ENCODE data around the gene CPB2.

CPB2 gene

DNA sequence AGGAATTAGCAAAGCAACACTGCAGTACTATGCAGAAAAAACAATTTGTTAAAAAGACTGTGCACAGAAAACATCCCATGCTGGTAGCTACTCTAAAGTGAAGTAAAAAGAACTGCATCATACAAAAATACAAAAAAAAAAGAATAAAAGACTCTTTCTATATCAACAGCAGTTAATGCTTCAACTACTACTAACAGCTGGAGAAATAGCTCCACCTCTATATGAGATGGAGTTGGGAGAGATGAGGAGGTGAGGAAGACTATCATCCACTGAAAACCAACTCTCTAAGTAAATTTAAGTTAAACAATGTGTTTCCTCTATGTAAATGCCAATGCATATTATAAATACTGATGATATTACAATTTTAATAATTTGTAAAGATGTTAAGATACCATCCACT lies 54.1 kb downstream of the CPB2 start:
- no peak for DNase-seq (ENCODE audit: low read depth)

DNA sequence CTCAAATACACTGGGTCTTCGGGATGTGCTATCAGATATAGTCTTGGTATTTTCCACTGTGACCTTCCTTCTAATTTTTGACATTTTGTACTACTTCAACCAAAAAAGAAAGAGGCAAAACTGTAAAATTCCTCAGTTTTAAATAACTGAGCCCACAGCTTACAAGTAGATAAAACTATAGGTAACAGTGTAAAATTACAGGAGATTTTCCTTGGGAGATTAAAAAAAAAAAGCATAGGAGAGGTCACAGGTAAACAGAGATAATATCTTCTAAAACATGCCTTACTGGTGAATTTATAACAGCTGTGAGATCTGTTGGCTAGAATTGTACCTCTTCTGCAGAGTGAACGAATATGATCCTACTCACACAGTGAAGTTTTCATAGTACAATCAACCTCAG lies 59.4 kb downstream of the CPB2 start:
- no peak for DNase-seq (ENCODE audit: low read depth)

DNA sequence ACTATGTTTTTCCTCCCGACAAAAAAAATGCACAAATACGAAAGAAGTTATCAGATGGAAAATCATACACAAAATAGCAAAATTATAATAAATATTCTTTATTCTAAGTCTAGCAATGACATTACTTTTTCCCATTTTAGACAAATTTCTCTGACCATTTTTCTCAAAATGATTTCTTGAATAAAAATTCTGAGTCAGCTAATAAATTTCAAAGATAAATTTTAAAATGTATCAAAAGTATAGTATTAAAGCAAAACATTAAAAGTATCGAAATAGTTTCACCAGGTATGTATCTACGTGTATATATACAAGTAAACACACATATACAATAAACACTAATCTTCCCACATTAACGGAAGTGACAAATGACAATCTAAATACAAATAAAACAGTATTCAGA lies 61.2 kb downstream of the CPB2 start:
- no peak for DNase-seq (ENCODE audit: low read depth)

DNA sequence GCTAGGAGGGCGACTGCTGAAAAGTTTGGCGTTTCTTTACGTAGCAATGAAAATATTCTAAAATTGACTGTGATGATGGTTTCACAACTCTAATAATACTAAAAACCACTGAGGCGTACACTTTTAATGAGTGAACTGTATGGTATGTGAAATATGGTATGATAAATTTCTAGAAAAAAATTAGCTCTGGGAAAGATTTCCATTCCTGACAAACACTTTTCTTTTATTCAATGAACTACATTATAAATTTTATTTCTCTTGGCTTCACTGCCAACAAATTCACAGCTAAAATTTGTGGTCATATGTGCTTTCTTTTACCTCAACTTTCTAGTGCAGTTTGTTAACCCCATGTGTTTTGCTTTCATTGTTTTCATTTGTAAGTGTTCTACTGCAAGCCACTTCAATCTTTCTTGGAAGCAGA lies 63.4 kb downstream of the CPB2 start:
- no peak for DNase-seq (ENCODE audit: low read depth)

DNA sequence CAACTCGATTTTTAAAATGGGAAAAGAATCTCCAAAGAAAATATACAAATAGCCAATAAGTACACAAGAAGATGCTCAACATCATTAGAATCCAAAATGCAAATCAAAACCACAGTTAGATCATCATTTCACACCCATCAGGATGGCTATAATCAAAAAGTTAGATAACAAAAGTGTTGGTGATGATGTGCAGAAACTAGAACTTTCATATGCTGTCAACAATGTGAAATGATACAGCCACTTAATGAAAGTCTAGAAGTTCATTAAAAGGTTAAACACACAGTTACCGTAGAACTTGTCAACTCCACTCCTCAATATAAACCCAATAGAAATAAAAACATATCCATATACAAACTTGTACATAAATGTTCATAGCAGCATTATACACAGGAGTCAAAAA lies 64.1 kb downstream of the CPB2 start:
- DNase-seq (ENCODE audit: low read depth), result no peak

DNA sequence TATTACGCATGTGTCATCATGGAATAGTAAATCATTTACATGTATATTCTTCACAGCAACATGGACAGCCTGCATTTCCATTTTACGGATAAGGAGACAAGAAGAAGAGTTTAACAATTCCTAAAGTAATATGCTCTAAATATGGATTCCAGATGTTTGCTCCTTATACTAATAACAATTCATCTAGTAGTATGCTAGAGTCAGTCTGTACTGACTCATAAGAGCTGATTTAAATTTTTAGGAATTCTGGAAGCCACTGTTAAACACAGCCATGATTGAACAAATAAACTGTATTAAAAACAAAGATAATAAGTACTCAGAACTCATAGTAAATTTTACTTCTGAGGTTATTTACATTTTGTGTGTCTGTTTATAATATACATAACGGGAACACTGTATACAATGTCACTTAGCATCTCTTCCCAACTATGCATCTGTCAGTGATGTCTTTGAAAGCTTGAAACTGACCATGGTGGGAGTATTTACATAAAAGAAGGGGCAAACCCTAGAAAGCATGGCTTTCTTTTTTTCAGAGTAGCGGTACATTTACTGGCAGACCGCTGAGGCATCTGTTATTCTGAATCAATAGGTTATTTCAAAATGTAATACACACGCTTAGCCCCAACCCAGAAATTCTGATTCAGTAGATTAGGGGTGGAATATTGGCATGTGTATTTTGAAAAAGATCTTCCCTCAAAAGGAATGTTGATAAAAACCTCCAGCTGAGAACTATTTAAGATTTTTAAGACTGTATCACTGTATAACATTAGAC lies 65.2 kb downstream of the CPB2 start:
- no peak for DNase-seq (ENCODE audit: low read depth)

DNA sequence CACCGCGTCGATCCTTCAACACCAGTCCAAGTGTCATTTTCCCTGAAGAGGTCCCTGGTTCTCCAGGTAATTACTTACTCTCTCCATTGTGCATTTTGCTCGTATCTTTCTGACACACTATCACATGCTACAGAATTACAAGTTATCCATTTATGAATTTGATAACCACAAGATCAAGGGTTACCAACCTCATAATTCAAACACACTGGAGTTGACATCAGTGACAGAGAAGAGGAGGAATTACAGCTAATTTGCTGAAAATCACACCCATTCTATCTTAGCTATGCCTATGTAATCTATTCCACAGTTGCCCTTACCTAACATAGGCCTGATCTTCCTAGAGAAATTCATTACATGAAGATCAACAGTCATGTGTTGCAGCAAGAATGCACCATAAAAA lies 66.5 kb downstream of the CPB2 start:
- DNase-seq (ENCODE audit: low read depth), result no peak

DNA sequence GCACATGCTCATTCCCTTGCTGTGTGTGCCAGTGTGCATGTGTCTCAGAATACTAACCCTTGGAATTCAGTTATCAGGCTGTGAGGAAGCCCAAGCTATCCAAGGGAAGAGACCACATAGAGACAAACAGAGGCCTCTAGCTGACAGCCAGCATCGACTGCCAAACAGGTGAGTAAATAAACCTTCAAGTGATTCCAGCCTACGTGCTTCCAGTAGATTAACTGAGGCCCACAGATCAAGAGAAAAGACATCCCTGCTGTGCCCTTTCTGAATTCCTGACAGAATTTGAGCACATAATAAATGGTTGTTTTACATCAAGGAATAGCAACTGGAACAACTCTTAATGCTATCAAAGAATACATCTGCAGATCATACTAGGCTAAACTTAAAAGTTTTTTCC lies 69.8 kb downstream of the CPB2 start:
- DNase-seq (ENCODE audit: low read depth), result no peak

DNA sequence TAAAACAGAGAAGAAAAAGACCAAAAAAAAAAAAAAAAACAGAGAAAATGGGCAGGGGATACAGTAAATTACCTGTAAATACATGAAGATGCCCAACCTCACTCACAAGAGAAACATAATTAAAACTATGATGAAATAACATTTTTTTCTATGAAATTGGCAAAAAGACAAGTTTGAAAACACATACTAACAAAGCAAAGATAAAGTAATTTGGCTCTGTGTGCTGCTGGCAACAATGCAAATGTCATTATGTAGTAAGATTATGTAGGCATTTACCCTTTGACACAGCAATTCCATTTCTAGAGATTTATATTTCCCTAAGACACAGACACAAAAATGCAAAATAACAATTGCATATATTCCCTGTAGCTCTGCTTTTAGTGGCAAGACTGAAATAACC lies 72.5 kb downstream of the CPB2 start:
- no peak for DNase-seq (ENCODE audit: low read depth)

DNA sequence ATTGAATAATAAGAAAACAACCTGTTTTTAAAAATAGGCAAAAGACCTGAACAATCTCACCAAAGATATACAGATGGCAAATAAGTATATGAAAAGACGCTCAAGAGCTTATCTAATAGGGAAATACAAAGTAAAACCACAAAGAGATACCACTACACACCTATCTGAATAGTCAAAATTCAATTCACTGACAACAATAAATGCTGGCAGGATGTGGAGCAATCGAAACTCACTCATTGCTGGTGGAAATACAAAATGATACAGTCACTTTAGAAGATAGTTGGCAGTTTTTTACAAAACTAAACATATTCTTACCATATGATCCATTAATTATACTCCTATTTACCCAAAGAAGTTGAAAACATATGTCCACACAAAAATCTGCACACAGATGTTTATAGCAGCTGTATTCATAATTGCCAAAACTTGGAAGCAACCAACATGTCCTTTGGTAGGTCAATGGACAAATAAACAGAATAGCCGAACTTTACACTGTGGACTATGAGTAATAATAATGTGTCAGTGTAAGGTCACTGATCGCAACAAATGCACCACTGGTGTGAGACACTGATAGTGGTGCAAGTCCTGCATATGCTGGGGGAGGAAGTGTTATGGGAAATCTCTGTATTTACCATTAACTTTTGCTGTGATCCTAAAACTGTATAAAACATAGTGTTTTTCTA lies 73.1 kb downstream of the CPB2 start:
- DNase-seq (ENCODE audit: low read depth), result no peak

DNA sequence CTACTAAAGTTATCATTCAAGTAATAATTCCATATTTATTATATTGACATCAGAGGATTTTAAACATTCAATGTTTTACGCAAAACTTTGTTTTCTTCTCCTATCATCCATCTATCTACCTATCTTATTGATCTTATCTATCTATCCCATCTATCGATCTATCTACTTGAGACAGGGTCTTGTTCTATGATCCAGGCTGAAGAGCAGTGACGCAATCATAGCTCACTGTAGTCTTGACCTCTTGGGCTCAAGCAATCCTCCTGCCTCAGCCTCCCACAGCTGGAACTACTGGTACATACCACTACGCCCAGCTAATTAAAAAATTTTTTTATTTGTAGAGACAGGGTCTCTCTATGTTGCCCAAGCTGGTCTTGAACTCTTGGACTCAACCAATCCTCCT lies 79.7 kb downstream of the CPB2 start:
- no peak for DNase-seq (ENCODE audit: low read depth)

DNA sequence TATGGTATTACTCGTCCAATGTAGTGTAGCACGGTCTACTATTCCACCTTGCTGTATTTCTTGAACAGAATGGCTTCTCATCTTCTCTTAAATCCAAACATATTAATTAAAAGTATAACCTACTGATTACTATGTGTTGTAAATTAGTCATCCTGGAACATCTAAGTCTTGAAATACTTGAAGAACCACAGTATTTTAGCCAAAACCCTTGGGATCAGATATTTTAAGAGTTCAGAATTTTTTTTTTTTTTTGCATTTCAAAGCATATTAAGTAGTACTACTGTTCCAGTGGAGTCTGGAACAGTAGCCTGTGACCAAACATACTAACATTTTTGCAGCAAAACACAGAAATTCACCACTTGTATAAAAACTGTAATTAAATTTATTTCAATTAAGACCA lies 82.4 kb downstream of the CPB2 start:
- DNase-seq (ENCODE audit: low read depth), result no peak

DNA sequence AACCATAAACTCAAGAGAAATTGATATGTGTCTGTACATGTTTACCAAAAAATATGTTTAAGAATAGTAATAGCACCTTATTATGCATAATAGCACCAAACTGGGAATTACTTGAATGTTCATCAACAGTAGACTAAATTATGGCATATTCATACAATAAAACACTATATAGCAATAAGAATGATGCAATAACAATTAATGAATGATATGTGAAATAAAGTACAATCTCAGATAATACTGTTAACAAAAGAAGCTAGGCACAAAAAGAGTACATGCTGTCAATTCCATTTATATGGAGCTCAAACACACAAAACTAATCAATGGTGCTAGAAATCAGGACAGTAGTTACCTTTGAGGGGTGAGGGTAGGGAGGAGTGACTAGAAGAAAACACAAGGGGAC lies 88.6 kb downstream of the CPB2 start:
- no peak for DNase-seq (ENCODE audit: low read depth)

DNA sequence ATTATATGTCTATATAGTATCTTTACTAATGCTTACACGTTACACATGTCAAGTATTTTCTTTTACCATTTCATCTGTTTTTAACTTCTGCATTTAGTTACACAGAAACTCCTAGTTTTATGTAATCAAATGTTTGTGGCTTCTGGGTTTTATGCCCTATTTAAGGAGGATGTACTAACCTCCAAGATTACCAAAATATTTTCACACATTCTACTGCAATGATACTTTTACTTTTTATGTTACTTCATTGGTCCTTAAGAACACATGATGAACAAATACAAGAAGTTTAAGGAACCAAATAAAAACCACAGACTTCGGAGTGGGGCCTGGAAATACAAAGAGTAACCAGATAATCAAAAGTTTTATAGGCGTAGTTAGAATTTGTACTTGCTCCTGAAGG lies 89.5 kb downstream of the CPB2 start:
- DNase-seq (ENCODE audit: low read depth), result no peak

DNA sequence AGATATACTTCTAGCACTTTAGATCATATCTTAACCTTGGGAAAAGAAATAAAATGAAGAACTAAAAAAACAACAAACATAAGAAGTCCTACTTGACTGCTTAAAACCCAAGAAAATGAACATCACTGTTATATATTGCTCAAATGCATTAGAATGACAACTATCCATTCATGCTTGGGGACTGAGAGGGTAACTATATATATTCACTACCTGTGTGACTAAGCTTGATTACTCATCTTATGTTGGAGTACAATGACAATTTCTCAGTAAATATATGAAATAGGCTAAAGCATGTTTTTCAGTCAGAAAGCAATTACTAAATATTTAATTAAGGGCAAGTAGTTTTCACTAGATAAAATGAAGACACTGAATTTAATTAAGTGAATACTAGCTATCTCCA lies 92.4 kb downstream of the CPB2 start:
- DNase-seq (ENCODE audit: low read depth), result no peak

DNA sequence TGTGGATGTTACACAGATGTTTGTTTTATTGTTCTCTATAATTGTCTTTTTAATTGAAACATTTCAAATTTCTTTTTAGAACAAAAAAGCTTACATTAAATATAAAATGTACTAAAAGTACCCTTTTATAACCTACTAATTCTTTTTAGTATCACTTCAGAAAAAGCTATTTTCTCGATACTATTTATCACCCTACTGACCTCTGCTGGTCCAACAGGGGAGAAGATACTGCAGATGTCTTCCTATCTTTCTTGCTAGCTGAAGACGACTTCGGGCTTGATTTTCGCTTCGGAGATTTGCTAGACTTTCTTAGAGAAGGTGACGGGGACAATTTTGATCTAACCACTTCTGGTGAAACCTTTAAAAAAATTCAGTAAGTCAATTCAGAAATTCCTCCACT lies 94.7 kb downstream of the CPB2 start:
- DNase-seq (ENCODE audit: low read depth), result no peak

DNA sequence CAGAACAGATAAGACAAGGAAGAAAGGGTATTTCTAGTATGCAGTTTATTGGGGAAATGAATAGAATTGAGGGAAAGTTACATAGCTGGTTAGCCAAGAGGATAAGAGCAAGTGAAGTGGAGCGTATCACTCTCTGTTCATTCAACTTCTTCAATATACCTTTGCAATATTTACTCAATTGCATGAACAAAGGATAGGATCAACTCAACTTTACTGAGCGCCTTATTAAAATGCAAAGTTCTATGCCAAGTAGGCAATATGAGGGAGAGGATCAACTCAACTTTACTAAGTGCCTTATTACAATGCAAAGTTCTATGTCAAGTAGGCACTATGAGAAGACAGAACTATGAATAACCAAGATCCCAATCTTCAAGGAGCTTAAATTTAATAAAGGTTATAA lies 96.2 kb downstream of the CPB2 start:
- no peak for DNase-seq (ENCODE audit: low read depth)

DNA sequence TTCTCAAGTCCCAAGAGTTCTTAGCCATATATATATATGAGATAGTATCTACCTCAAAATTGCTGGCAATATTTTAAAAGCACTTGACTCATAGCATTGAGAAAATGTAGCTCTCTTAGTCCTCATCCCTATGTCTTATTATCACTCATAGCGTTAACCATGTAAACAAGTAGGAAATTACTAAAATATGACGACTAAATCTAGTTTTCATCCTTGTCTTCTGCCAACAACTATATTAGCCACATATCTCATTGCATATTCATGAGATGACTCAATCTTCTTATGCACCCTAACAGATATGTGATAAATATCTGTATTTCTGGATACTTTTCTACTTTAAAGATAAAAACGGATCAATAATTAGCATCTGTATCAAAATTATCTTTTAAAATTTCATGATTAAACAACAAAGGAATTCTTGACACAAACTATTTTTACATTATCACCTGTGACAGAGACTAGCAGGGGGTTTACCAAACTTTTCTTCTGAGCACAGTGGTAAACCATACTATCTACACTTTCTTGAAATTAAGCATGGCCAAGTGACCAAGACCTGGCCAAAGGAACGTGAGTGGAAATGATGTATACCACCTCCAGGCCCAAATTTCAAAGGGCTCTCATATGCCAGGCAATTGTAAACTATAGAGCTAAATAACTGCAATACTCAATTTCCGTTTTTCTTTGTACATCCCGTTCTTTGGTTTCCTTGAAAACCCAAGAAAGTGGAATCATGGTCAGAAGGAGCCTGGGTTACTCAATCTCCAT lies 98.0 kb downstream of the CPB2 start:
- DNase-seq (ENCODE audit: low read depth), result no peak

DNA sequence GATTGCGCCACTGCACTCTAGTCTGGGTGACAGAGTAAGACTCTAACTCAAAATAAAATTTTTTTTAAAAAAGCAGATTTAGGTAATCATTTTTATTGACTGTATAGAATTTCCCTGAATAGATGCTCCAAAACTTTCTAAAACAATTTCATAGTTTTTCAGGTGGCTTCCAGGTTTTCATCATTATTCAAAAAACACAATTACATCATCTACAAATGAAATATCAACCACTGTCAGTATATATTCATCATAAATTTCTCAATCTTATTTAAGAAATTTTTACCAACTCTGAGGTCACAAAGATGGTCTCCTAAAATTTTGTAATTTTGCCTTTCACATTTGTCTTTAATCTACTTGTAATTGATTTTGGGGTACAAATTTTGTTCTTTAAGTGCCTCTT lies 100.3 kb downstream of the CPB2 start:
- no peak for DNase-seq (ENCODE audit: low read depth)

Measured in activated T-helper 1 cell treated with Interleukin-2 at 50 U/mL for 16 hours (primary cell).